GM12873 (cell line): ENCODE measurements around the gene MAB21L2.

Experiments
- TF ChIP-seq, protein P1 (sequence below): IDR thresholded peaks from 2 replicates; pipeline ENCODE4 v1.5.1; 2012; ENCODE audit warnings: low read depth, mild to moderate bottlenecking, moderate library complexity, low read length, control low read depth; ENCODE audit not compliant: insufficient read depth; ENCODE audit errors: missing control alignments

MAB21L2 gene

GRCh38 chr4:150546286-150546685 lies 35.7 kb upstream of the MAB21L2 start:
- TF ChIP-seq, protein P1, sequence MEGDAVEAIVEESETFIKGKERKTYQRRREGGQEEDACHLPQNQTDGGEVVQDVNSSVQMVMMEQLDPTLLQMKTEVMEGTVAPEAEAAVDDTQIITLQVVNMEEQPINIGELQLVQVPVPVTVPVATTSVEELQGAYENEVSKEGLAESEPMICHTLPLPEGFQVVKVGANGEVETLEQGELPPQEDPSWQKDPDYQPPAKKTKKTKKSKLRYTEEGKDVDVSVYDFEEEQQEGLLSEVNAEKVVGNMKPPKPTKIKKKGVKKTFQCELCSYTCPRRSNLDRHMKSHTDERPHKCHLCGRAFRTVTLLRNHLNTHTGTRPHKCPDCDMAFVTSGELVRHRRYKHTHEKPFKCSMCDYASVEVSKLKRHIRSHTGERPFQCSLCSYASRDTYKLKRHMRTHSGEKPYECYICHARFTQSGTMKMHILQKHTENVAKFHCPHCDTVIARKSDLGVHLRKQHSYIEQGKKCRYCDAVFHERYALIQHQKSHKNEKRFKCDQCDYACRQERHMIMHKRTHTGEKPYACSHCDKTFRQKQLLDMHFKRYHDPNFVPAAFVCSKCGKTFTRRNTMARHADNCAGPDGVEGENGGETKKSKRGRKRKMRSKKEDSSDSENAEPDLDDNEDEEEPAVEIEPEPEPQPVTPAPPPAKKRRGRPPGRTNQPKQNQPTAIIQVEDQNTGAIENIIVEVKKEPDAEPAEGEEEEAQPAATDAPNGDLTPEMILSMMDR, result no peak

DNA sequence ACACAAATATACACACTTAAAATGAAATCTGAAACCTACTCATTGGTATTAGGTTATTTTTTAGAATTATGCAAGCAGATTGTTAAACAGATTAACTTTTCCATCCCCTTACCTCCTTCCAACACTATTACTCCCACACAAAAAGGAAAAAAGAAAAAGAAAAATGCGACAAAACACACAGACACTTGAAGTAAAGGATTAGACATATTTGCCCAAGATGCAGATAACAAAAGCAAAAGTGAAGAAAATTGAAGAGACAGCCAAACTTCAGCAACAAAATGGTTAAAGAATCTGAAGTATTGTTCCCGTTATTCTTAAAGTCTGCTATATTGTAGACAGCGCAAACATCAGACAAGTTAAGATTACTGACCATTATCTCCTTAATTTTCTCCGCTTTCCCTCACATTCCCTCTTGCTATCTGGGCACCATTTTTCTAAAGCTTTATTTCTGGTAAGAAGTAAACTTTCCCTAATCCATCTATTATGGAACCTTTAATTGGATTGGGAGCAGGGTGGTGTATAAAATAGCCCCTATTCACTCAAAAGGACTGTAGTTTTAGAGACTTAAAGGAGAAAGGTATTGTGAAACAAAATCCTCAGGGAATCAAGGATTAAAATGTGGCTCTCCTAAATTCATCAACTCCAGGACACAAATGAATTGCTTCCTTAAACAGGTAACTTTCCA lies 34.7 kb upstream of the MAB21L2 start:
- TF ChIP-seq, protein P1, result no peak

GRCh38 chr4:150561143-150561737 lies 20.7 kb upstream of the MAB21L2 start:
- TF ChIP-seq, protein P1, result no peak

DNA sequence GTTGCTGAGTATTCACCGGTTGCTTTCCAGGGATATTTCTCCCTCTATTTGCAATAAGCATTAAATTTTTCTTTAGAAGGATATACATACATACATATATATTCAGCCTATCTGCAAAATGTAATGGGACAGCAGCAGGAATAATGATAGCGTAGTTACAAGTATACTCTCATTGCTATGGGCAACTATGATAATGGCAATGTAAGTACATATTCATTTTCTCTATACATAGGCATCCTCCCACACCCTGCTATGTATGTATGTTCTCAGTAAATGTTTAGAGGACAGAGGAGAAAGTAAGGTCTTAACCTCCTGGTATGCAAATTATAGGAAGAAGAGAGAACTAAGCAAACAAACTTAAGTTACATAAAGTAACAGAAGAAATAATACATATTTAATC lies 19.7 kb upstream of the MAB21L2 start:
- TF ChIP-seq, protein P1, result no peak

- TF ChIP-seq, protein P1, result no peak
Measured at GRCh38 chr4:150562751-150563150, 19.2 kb upstream of the MAB21L2 start.

DNA sequence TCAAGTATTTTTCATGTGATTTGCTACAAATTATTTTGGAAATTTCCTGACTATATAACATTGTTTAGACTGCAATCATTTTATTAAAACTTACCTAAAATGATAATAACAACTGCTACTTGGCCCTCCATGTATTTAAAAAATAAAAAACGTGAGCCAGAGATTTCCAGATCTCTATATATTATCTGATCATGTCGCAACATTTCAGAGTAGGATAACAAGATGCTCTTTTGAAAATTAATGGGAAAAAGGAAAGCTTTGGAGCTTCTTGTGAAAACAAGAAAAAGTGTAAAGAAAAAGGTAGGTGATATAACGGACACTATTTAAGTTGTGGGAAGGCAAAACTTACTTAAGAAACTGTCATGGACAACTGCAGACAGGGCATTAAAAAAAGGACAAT lies 14.9 kb upstream of the MAB21L2 start:
- TF ChIP-seq, protein P1, result no peak

DNA sequence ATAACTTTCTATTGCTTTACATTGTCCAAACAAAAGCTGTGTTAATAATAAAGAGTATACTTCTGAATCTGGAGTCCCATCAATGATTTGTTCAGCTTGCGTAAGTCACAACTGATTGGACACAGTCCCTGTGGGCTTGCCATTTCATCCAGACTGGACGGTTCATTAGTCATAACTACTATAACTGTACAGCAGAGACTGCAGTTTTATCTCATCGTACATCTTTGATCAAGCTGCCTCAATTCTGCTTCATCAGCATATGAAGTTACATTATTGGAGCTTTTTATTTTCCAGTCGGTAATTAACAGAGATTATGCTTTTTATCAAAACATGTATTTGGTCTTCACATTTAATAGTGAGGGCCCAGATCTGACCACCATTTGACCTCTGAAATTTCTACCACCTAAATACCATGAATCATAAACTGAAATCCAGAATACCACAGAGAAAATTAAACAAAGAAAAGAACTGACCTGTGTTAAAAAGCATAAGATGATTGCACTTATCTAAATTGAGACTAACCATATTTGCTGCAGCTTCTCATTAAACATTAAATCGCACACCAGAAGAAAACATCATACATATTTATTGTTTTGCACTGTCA lies 12.5 kb upstream of the MAB21L2 start:
- TF ChIP-seq, protein P1, result no peak
